Mesendoderm (in vitro differentiated cells): Measurements from ENCODE around the gene SOBP.

Source experiments
- DNase-seq: peaks from one replicate; pipeline ENCODE4 v3.0.0; 2013
- H2AK5ac ChIP-seq: 2 replicates; pipeline ENCODE4 v1.6.1; 2013; ENCODE audit warnings: low read length, inconsistent platforms
- H2BK120ac ChIP-seq: 2 replicates; pipeline ENCODE4 v1.6.1; 2013; ENCODE audit warnings: low read depth, mild to moderate bottlenecking, low read length, moderate library complexity, mixed read lengths
- H2BK15ac ChIP-seq: replicated peaks from 2 replicates; pipeline ENCODE4 v1.6.1; 2013; ENCODE audit warnings: low read depth, mild to moderate bottlenecking, moderate library complexity
- H2BK5ac ChIP-seq: 2 replicates; pipeline ENCODE4 v1.6.1; 2013; ENCODE audit warnings: low read length, inconsistent platforms
- H3K18ac ChIP-seq: 2 replicates; pipeline ENCODE4 v1.6.1; 2013; ENCODE audit warnings: mild to moderate bottlenecking, low read length, mixed read lengths
- H3K23ac ChIP-seq: one replicate; pipeline ENCODE4 v1.6.1; 2013; ENCODE audit warnings: low read length
- H3K27ac ChIP-seq: 2 replicates; pipeline ENCODE4 v1.5.1; 2013; ENCODE audit warnings: low read depth, mild to moderate bottlenecking, inconsistent platforms, low read length, moderate library complexity
- H3K27me3 ChIP-seq: 2 replicates; pipeline ENCODE4 v1.6.1; 2013; ENCODE audit warnings: low read length, control low read depth, mild to moderate bottlenecking, inconsistent platforms; ENCODE audit not compliant: insufficient read depth, poor library complexity
- H3K36me3 ChIP-seq: 2 replicates; pipeline ENCODE4 v1.6.1; 2013; ENCODE audit warnings: low read length, inconsistent platforms; ENCODE audit not compliant: control insufficient read depth, insufficient read depth
- H3K4ac ChIP-seq: one replicate; pipeline ENCODE4 v1.6.1; 2013; ENCODE audit warnings: low read depth, mild to moderate bottlenecking, low read length, moderate library complexity
- H3K4me1 ChIP-seq: 2 replicates; pipeline ENCODE4 v1.6.1; 2013; ENCODE audit warnings: low read depth, low read length, inconsistent platforms; ENCODE audit not compliant: control insufficient read depth
- H3K4me2 ChIP-seq: 2 replicates; pipeline ENCODE4 v1.6.1; 2013; ENCODE audit warnings: low read length
- H3K4me3 ChIP-seq: 2 replicates; pipeline ENCODE4 v1.5.1; 2013; ENCODE audit warnings: mild to moderate bottlenecking, low read length
- H3K56ac ChIP-seq: one replicate; pipeline ENCODE4 v1.6.1; 2013; ENCODE audit warnings: low read length
- H3K79me1 ChIP-seq: 2 replicates; pipeline ENCODE4 v1.6.1; 2013; ENCODE audit warnings: low read length, inconsistent platforms
- H3K79me2 ChIP-seq: 2 replicates; pipeline ENCODE4 v1.6.1; 2013; ENCODE audit warnings: mild to moderate bottlenecking, low read length; ENCODE audit not compliant: control insufficient read depth, insufficient read depth
- H3K9ac ChIP-seq: 2 replicates; pipeline ENCODE4 v1.6.1; 2013; ENCODE audit warnings: low read length, inconsistent platforms
- H4K5ac ChIP-seq: one replicate; pipeline ENCODE4 v1.6.1; 2013; ENCODE audit warnings: low read length
- H4K8ac ChIP-seq: one replicate; pipeline ENCODE4 v1.6.1; 2013; ENCODE audit warnings: low read depth, mild to moderate bottlenecking, control low read depth, low read length, moderate library complexity
- WGBS: extraction: QIAGEN DNeasy Blood & Tissue Kit; methylation state at CpG from one replicate; pipeline ENCODE4 v1.1.7; 2013; ENCODE audit warnings: low lambda C conversion rate, missing lambda C conversion rate; ENCODE audit not compliant: insufficient coverage; ENCODE audit errors: extremely low coverage; 5-methylcytosine and 5-hydroxymethylcytosine counted together

Gene SOBP

DNA sequence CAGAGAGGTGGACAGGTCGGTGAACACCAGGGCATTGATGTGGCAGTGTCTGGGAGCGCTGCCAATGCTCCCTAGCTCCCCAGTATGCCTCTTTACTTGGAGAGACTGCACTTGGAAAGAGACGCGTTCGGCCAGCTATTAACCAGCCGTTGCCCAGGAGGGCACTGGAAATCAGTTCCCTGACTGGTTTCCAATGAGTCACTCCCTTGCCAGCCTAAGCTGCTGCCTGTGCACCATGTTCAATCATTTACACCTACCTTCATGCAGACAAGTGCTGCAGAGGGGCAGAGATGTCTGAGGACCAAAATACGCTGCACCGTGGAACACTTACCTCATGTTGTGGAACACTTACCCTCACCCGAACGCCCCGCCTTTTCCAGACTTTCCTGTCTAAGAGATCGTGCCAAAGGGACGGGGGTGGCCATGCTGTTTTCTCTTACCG is 151.6 kb downstream of the SOBP start:
- H3K27me3 ChIP-seq = no peaks in the 10 kb centered on the region
- H3K23ac ChIP-seq = no peak overlapping the region
- no peak overlapping the region for H4K5ac ChIP-seq
- no peak overlapping the region for H3K18ac ChIP-seq
- no peak overlapping the region for H3K4ac ChIP-seq
- H3K79me1 ChIP-seq = no peaks in the 10 kb centered on the region
- no peak overlapping the region for H3K27ac ChIP-seq
- no peak overlapping the region for H3K9ac ChIP-seq
- H2BK120ac ChIP-seq = no peak overlapping the region
- WGBS = no CpG with 5 or more reads among the region's 14 CpGs
- no peak for DNase-seq
- no peak overlapping the region for H3K4me2 ChIP-seq
- H4K8ac ChIP-seq = no peak overlapping the region
- no peaks in the 10 kb centered on the region for H3K4me1 ChIP-seq
- no peak overlapping the region for H2BK5ac ChIP-seq
- no peak overlapping the region for H3K4me3 ChIP-seq
- no peak overlapping the region for H2AK5ac ChIP-seq
- no peak overlapping the region for H2BK15ac ChIP-seq
- no peak overlapping the region for H3K56ac ChIP-seq
- no peaks in the 10 kb centered on the region for H3K79me2 ChIP-seq
- no peaks in the 10 kb centered on the region for H3K36me3 ChIP-seq

DNA sequence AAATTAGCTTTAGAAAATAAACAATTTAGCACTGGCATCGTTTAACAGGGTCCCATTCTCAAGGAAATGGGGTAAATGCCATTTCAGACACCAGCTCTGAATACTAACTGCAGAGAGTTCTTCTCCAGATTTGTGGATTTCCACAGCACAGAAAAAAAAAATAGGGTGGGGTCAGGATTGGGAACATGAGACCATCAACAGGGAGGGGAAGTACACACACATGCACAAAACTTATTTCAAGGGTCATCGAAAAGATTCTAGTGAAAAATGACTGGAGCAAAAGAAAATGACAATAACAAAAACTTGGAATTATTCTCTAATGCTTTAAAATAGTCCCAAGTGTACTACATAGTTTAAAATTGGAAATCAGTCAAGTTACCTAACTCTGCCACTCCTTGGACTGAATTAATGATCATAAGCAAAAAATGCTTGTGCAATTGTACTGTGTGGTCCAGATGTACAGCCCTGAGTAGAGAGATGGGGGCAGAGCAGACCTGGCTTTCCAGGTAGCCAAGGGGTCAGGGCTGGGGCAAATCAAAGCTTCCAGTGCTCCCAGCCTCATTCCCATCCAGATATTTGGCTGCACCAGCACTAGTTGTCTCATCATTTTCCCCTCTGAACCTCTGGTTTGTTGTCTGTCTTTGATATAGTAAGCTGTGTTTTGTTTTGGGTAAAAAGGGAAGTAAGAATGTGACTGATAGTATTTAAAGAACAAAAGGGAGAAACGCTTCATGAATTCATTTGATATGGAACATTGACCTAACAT is 152.4 kb downstream of the SOBP start:
- H3K56ac ChIP-seq = no peak overlapping the region
- no peak overlapping the region for H3K23ac ChIP-seq
- no peaks in the 10 kb centered on the region for H3K36me3 ChIP-seq
- no peak overlapping the region for H3K4ac ChIP-seq
- no peaks in the 10 kb centered on the region for H3K4me1 ChIP-seq
- no peak overlapping the region for H3K4me3 ChIP-seq
- no peak overlapping the region for H3K27ac ChIP-seq
- no peak overlapping the region for H4K8ac ChIP-seq
- DNase-seq = no peak
- no peaks in the 10 kb centered on the region for H3K27me3 ChIP-seq
- no peak overlapping the region for H2BK120ac ChIP-seq
- H3K79me1 ChIP-seq = no peaks in the 10 kb centered on the region
- whole genome bisulfite sequencing = no CpG with 5 or more reads among the region's 3 CpGs
- H2BK5ac ChIP-seq = no peak overlapping the region
- H3K18ac ChIP-seq = no peak overlapping the region
- H4K5ac ChIP-seq = no peak overlapping the region
- no peak overlapping the region for H3K4me2 ChIP-seq
- no peak overlapping the region for H2BK15ac ChIP-seq
- no peak overlapping the region for H3K9ac ChIP-seq
- no peak overlapping the region for H2AK5ac ChIP-seq
- no peaks in the 10 kb centered on the region for H3K79me2 ChIP-seq

DNA sequence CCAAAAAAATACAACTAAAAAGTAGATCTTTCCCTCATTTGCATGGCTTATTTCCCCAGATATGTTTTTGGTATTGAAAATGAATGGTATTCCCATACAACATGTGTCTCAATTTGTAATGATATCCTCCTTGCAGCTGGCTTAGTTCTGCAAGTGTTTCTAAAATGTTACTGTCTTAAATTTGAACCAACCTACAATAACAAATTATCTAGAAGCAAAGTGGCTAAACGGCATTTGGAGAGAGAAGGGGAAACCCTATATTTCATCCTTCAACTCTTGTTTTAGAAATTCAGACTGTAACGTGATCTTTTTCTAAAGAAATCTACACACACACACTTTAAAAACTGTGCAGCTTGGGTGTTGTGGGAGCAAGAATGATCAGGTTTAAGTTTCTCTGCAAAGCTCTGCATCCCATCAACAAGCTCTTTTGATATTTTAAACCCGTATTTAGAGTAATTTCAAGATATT is 153.0 kb downstream of the SOBP start:
- WGBS = no CpG with 5 or more reads among the region's 3 CpGs
- no peak overlapping the region for H3K4me3 ChIP-seq
- no peaks in the 10 kb centered on the region for H3K4me1 ChIP-seq

DNA sequence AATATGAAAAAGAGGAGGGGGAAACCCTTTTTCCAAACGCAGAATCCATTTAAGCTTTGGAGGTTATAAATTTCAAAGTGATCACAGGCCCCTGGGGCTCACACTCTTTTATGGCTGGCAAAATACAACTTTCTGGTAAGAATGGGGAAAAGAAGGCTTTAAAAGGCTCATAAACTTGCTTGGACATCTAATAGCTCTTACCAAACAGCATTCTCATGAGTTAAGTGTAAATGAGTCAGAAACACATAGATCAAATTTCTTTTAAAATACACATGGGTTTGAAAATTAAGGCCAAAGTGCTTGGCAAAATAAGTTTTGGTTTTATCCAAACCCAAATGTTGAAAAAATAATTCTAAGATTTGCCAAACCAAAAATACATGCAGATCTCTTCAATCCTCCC is 154.6 kb downstream of the SOBP start:
- no peak for DNase-seq
- Histone ChIP-seq H3K79me1 (no peaks in the 10 kb centered on the region), H3K56ac (no peak overlapping the region), H3K27ac (no peak overlapping the region), H3K4me3 (no peak overlapping the region), H3K4me2 (no peak overlapping the region), H3K9ac (no peak overlapping the region), H4K5ac (no peak overlapping the region), H2AK5ac (no peak overlapping the region), H3K23ac (no peak overlapping the region), H3K4ac (no peak overlapping the region), H2BK15ac (no peak overlapping the region), H3K36me3 (no peaks in the 10 kb centered on the region), H4K8ac (no peak overlapping the region), H3K27me3 (no peaks in the 10 kb centered on the region), H3K18ac (no peak overlapping the region), H3K4me1 (no peaks in the 10 kb centered on the region), H2BK120ac (no peak overlapping the region), H3K79me2 (no peaks in the 10 kb centered on the region), H2BK5ac (no peak overlapping the region)
- no CpG with 5 or more reads among the region's 1 CpG for WGBS

More for the DNA sequence above, 153.0 kb downstream of the SOBP start:
- Histone ChIP-seq H2AK5ac (no peak overlapping the region), H3K9ac (no peak overlapping the region), H3K18ac (no peak overlapping the region), H2BK120ac (no peak overlapping the region), H3K27ac (no peak overlapping the region), H2BK5ac (no peak overlapping the region), H3K27me3 (no peaks in the 10 kb centered on the region), H3K4ac (no peak overlapping the region), H3K79me2 (no peaks in the 10 kb centered on the region), H2BK15ac (no peak overlapping the region), H3K23ac (no peak overlapping the region), H4K8ac (no peak overlapping the region), H3K79me1 (no peaks in the 10 kb centered on the region), H4K5ac (no peak overlapping the region), H3K36me3 (no peaks in the 10 kb centered on the region), H3K56ac (no peak overlapping the region), H3K4me2 (no peak overlapping the region)
- DNase-seq = no peak

DNA sequence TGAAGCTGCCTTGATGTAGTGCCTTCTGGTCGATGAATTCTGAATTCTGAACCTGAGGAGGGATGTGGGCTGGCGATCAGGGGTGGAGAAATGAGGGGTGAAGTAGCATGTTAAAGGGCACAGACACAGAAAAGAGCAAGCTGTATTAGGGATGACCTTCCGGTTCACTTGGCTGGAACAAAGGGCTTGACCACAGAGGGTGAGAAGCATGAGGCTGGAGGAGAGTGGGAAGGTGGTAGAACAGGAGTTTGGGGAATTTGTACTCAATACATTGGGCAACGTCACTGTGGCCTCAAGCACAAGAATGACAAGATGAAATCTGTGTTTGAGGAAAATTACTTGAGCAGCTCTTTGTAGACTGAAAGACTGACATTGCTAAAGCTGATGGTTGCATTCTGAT is 155.8 kb downstream of the SOBP start:
- Histone ChIP-seq H2AK5ac (no peak overlapping the region), H3K4ac (no peak overlapping the region), H3K4me2 (no peak overlapping the region), H3K4me3 (no peak overlapping the region), H3K23ac (no peak overlapping the region), H3K79me2 (no peaks in the 10 kb centered on the region), H3K4me1 (no peaks in the 10 kb centered on the region), H3K18ac (no peak overlapping the region), H2BK5ac (no peak overlapping the region), H2BK15ac (no peak overlapping the region), H3K27me3 (no peaks in the 10 kb centered on the region), H4K8ac (no peak overlapping the region), H3K56ac (no peak overlapping the region), H4K5ac (no peak overlapping the region), H3K36me3 (no peaks in the 10 kb centered on the region), H3K79me1 (no peaks in the 10 kb centered on the region), H3K9ac (no peak overlapping the region), H3K27ac (no peak overlapping the region), H2BK120ac (no peak overlapping the region)
- no peak for DNase-seq
- no CpG with 5 or more reads among the region's 4 CpGs for WGBS

DNA sequence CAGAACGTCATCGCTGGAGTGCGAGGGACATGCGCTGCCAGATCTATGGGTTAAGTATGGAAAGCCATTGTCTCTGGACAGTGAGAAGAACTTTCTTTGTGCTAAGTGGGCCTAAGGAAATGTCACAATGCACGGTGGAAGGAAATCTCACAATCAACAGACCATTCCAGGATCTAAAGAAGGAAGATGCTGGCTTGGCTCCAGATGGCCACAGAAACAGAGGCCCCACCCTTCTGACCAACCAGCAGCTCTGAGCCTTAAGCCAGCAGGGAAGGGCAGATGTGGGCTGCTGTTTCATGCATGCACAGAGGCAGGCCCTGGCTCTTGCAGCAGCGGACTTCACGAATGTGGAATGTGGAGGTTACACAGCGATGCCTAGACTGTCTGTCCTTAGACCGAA is 156.3 kb downstream of the SOBP start:
- WGBS = no CpG with 5 or more reads among the region's 9 CpGs
- no peak overlapping the region for H3K4me3 ChIP-seq
- no peaks in the 10 kb centered on the region for H3K4me1 ChIP-seq
- H3K9ac ChIP-seq = no peak overlapping the region
- no peak overlapping the region for H3K56ac ChIP-seq
- no peak overlapping the region for H2BK120ac ChIP-seq
- no peaks in the 10 kb centered on the region for H3K79me1 ChIP-seq
- H3K4ac ChIP-seq = no peak overlapping the region
- H3K27me3 ChIP-seq = no peaks in the 10 kb centered on the region
- no peak overlapping the region for H2BK15ac ChIP-seq
- H4K8ac ChIP-seq = no peak overlapping the region
- no peaks in the 10 kb centered on the region for H3K79me2 ChIP-seq
- H3K4me2 ChIP-seq = no peak overlapping the region
- H3K18ac ChIP-seq = no peak overlapping the region
- no peak overlapping the region for H2AK5ac ChIP-seq
- H3K27ac ChIP-seq = no peak overlapping the region
- no peak overlapping the region for H4K5ac ChIP-seq
- no peaks in the 10 kb centered on the region for H3K36me3 ChIP-seq
- no peak for DNase-seq
- H2BK5ac ChIP-seq = no peak overlapping the region
- no peak overlapping the region for H3K23ac ChIP-seq
